ENCODE results near the gene FAM156B.
"Not testable (repeated sequence)": the region's sequence is repeated elsewhere in the genome, so short reads cannot be mapped to it uniquely, and the experiment has no call there.

The FAM156B gene

DNA sequence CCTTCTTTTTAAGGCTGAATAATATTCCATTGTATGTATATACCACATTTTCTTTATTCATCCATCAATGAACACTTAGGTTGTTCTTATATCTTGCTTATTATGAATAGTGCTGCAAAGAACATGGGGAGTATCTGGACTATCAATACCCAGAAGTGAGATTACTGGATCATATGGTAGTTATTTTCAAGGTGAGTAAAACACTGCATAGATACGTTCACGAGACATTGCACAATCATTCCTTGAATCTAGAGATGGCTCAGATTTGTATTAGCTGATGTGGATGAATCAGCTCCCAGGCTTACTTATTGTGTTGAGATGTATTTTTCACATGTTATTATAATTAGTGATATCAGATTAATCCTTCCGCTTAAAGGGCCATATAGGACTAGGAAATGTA is 17.6 kb downstream of the FAM156B start:
- not testable (repeated sequence) for H3K4me3 ChIP-seq

DNA sequence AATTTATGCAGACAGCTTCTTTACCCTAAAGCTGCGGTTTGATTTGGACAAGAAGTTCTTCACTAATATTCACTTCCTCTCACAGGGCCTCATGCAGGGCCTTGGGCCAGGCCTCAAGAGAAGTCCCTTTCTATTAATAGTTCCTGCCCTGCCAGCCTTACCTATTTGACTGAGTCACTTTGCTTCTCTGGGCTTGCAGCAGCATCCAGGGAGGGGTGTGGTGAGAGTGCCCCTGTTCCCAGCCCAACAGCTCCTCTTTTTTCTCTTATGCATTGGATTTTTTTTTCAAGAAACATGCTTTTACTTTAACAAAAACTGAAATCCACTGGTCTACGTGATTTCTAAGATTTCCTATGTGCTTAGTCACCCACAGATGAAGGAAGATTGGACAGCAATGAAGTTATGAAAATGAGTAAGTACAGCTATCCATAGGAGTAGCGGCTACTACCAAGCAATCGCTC is 26.7 kb downstream of the FAM156B start:
- peak overlapping the region in 5 of 21 experiments; percentile 6 to 24 (median 7) for H3K27ac ChIP-seq
- H3K4me3 ChIP-seq, result no peak overlapping the region

More for the DNA sequence above, 17.6 kb downstream of the FAM156B start:
- not testable (repeated sequence) for H3K27ac ChIP-seq

DNA sequence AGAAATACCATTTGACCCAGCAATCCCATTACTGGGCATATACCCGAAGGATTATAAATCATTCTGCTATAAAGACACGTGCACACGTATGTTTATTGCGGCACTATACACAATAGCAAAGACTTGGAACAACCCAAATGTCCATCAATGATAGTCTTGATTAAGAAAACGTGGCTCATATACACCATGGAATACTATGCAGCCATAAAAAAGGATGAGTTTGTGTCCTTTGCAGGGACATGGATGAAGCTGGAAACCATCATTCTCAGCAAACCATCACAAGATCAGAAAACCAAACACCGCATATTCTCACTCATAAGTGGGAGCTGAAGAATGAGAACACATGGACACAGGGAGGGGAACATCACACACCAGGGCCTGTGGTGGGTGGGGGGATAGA is 33.1 kb downstream of the FAM156B start:
- not testable (repeated sequence) for H3K27ac ChIP-seq, H3K4me3 ChIP-seq

DNA sequence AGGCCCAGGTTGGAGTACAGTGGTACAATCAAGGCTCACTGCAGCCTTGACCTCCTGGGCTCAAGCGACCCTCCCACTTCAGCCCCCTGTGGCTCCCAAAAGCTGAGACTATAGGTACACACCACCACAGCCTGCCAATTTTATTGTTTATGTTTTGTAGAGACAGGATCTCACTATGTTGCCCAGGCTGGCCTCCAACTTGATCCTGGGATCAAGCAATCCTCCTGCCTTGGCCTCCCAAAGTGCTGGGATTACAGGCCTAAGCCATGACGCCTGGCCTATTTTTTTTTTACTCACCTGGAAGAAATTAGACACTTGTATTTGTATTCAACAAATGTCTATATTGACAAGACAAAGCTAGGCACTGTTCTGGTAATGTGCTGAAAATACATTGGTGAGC is 36.1 kb downstream of the FAM156B start:
- Histone ChIP-seq H3K4me3 (no peak overlapping the region), H3K27ac (no peak overlapping the region)

DNA sequence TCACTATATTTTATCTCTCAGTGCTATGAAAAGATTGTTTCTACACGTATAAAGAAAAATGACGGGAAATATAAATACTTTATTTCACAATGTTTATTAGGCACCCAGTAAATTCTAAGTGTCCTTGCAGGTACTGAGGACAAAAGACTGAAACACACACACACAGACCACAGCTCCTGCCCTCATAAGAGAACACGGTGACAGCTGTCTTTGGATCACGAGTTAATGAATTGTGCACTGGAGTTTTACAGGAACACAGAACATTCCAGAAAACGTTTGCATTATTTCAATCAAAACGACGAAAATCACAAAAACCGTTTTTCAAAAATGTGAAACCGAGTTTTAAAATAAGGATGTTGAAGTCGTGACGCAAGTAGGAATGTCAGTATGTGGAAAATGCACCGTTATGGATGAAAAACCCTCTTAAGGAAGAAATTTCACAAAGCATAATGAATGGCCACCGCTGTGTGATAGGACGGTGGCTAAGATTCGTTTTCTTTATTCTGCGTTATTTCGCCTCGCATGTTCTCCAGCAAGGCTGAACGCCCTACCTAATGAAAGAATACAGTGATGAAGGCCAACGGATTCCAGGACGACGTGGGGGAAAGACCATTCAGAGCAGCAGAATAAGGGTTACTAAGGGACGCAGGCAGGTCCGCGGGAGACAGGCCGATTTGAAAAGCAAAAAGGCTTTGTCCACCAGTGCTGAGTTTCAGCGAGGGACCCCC is 37.0 kb downstream of the FAM156B start:
- peak overlapping the region in 20 of 21 experiments; percentile 85 to 99 (median 94) for H3K27ac ChIP-seq
- H3K4me3 ChIP-seq, result peak overlapping the region; percentile 42 to 56 (median 45)

DNA sequence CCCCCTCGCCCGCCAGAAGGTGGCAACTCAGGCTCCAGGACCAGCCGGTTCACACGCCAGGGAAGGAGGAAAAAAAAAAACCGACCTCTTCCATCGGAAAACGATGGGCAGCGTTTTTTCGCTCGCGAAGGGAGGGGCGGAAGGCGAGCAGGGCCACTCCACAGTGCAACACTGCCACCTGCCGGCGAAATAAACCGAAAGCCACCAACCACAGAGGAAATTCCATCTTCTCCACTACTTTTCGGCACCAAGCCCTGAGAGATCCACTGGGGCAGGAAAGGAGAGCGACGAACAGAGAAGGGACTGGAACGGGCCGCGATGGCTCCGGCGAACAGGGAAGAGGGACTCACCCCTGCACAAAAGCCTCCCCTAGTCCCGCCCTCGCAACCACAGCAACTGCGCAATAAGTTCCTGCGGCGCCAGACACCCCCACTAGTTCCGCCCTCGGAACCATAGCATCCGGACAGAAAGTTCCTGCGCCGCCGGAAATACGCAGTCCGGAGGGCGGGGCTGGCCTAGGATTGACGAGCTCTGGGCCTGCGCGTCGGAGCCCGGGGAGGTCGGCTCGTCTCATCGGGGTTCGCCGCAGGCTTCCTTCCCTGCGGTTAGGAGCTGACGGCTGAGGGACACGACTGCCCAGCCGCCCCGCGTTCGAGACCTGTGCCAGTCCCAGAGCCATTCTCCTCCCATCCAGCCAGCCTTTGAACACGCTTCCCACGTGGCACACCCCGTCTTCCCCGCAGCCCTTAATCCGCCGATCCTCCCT is 37.8 kb downstream of the FAM156B start:
- H3K27ac ChIP-seq, result peak overlapping the region; percentile 74 to 99 (median 93)
- H3K4me3 ChIP-seq, result peak overlapping the region; percentile 42 to 56 (median 45)

DNA sequence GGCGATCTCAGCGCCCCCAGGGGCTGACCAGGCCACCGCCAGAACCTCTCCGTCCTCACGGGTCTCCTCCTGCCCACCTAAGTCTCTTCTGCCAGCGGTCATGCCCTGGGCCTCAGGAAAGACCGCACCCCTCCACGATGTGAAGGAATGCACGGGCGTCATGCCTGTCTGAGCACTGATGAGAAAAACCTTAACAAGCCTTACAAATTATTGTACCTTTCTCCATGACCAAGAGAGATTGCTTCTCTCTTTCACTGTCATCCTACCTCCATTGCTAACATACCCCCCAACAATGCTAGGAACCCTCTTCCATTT is 38.3 kb downstream of the FAM156B start:
- peak overlapping the region; percentile 74 to 99 (median 93) for H3K27ac ChIP-seq

DNA sequence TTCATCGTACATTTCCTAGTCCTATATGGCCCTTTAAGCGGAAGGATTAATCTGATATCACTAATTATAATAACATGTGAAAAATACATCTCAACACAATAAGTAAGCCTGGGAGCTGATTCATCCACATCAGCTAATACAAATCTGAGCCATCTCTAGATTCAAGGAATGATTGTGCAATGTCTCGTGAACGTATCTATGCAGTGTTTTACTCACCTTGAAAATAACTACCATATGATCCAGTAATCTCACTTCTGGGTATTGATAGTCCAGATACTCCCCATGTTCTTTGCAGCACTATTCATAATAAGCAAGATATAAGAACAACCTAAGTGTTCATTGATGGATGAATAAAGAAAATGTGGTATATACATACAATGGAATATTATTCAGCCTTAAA is 43.6 kb downstream of the FAM156B start:
- H3K4me3 ChIP-seq, H3K27ac ChIP-seq: not testable (repeated sequence)

More for the DNA sequence above, 38.3 kb downstream of the FAM156B start:
- H3K4me3 ChIP-seq, result peak overlapping the region; percentile 42 to 56 (median 45)

DNA sequence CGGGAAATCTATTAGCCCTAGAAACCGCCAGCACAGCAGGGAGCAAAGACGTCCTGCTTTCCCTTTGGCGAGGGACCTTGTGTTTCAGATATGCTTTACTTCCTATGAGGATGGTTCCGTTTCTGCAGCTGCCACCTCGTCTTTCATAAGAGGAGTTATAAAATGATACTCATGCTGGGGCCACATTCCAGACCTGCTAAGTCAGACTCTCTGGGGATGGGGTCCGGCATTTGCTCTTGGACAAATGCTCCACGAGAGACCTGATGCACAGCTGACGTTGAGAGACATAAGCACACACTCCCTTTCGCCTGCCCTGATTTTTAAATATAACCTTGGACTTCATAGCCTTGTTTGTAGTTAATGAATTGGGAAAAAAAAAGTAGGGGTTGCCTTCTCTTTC is 44.6 kb downstream of the FAM156B start:
- not testable (repeated sequence) for H3K27ac ChIP-seq, H3K4me3 ChIP-seq

DNA sequence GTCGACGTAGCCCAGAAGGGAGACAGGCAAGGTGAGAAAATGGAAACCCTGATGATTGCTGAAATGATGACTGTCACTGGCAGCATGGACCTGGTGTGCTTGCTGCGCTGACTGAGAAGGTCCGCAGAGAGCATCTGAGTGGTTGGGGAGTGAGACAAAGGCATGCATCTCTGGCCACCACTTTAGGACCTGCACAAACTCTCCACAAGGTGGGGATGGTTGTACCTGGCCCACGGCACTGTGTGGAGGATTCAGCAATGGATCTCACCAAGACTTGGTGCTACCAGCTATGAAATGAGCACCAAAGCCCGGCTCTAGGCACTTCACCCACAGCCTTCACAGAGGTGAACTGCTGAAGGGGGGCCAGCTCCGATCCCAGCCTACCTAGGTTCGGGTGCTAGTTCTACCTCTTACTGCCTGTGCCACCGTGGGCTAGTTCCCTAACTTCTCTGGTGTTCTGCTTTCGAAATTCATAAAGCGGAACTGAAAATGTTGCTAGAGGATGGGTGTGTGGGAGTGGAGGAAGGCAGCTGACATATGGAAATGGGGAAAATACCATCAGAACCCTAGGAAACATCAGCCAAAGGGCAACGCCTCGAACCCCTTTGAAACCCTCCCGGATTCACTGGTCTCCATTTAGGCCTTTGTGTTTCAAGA is 48.8 kb downstream of the FAM156B start:
- not testable (repeated sequence) for H3K27ac ChIP-seq, H3K4me3 ChIP-seq

DNA sequence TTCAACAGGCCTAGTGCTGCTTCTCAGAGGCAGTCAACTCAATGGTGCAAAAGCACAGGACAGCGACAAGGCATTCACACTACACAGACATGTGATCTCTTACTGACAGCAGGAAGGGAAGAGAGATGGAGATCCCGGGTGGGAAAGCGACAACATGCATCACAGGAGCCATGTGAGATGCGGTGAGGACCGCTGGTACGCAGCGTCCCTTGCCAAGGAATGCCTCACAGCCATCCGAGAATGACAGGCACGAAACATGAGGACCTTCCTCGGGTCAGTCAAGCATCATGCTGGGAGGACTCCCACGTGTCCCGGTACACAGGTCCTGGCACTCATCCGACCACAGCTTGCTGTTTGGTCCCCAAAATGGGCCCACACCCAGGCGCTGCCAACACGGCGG is 50.4 kb downstream of the FAM156B start:
- not testable (repeated sequence) for H3K4me3 ChIP-seq, H3K27ac ChIP-seq

DNA sequence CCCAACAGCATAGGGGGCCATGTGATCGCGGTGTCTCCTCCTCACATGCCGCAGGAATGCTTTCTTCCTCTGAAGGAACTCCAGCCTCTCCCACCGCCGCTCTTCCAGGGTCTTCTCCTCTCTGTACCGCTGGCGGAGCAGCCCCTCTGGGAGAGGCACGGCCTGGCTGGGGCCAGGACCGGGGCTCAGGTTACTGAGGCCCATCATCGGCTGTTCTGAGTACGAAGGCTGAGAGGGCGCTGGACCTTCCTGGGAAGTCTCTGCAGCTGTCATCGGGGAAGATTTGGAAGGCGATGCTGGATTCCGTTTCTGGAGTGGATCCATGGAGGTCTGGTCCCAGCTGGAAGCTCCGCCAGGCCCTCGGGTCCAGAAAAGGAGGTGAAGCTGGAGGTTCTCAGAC is 51.1 kb downstream of the FAM156B start:
- H3K4me3 ChIP-seq, H3K27ac ChIP-seq: not testable (repeated sequence)

DNA sequence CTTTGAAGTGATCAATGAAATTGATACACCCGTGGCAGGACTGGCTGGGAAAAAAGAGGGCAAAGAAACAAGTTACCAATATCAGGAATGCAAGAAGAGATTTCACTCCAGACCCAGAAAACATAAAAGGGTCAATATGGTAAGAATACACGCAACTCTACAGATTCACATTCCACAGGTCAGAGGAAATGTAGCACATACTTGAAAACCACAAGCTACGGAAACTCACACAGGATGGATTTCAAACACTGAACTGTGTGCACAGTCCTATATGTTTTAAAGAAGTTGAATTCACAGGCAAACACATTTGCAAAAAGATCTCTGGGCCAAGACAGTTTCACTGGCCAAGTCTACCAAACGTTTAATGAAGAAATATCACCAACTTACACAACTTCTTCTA is 52.2 kb downstream of the FAM156B start:
- H3K4me3 ChIP-seq, H3K27ac ChIP-seq: not testable (repeated sequence)

DNA sequence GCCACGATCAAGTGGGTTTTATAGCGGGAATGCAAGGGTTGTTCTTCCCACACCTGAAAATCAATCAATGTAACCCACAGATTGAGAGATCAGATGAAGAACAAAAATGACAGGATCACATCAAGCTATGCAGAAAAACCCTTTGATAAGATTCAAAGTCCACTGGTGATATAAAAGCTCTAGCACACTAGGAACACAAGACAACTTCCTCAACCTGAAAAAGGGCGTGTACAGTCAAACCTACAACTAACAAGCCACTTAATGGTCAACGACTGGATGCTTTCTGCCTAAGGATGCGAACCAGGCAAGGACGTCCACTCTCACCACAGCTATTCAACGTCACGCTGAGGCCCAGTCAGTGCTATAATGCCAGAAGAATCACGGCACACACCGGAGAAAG is 52.8 kb downstream of the FAM156B start:
- H3K4me3 ChIP-seq, result not testable (repeated sequence)

More for the DNA sequence above, 52.8 kb downstream of the FAM156B start:
- not testable (repeated sequence) for H3K27ac ChIP-seq

Measured in skin epidermis (tissue), 12 donors.